ENCODE results near the gene TFDP1. TPM values are rescaled to one million over a fixed set of nuclear protein-coding genes. Genes with fewer than 3 reads are reported as not detected.
"Not testable (repeated sequence)": the region's sequence is repeated elsewhere in the genome, so short reads cannot be mapped to it uniquely, and the experiment has no call there.

Gene TFDP1
- total RNA-seq, 2 donors from 2014 or later, result 36.6 to 40.3 TPM

DNA sequence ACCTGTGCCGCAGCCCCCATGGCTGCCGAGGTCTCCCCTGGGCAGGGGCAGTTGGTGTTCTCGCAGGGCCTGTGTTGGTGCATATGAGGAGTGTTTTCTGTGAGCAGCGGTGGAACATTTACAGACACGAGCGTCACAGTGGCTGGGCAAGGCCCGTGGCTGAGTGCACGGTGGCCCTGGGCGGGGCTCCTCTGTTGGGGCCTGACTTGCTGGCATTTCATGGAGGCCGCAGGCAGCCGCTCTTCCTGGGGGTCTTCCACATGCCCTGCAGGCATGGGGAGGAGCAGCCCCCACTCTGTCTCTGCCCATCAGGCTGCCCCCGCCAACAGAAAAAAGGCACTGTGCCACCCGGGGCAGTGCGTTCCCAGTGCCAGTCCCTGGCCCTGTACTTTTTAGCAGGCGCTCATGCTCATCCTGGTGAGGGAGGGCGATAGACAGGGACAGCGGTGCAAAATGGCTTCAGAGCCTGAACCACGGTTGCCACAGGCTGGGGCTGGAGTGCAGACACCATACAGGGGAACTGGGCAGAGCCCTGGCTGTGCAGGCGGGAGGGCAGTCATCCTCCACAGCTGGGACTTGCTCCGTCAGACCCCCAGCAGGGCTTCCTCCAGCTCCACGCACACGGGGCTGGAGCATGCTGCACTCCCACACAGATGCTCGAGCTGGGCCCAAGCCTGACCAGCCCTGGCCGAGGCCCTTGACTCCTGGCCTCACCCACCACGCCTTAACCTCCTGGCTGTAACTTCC, 23.5 kb downstream of the TFDP1 start:
- no peak for DNase-seq (ENCODE audit: low spot score)
- intact Hi-C loops (cut with DNase I), result no loop called here

GRCh38 chr13:113608967-113609533, 24.5 kb downstream of the TFDP1 start:
- intact Hi-C loops (cut with DNase I), result no loop called here
- no peak for DNase-seq (ENCODE audit: low spot score)

DNA sequence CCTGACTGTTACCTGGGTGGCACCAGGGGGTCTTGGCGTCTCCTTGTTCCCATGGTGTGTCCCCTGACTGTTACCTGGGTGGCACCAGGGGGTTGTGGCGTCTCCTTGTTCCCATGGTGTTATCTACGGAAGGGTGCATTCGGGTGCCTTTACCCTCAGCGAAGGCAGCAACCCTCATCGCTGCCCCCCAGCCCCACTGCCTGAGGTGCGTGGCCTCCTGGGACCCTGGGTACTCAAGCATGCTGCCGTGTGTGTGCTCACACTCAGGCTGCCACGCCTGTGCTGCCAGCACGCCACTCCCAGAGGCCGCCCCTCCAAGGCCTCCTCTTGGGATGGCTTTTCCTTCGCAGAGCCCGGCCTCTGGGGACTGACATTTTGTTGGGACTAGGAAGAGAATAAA, 25.1 kb downstream of the TFDP1 start:
- no peak for DNase-seq (ENCODE audit: low spot score)
- intact Hi-C loops (cut with DNase I), result no loop called here

DNA sequence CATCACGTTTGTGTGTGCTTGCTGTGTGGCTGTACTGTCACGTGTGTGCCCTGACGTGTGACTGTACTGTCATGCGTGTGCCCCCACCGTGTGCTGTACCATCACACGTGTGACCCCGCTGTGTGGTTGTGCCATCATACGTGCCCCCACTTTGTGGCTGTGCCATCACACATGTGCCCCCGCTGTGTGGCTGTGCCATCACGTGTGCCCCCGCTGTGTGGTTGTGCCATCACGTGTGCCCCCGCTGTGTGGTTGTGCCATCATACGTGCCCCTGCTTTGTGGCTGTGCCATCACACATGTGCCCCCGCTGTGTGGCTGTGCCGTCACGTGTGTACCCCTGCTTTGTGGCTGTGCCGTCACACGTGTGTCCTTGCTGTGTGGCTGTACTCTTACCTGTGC, 25.7 kb downstream of the TFDP1 start:
- DNase-seq (ENCODE audit: low spot score), result no peak
- intact Hi-C loops (cut with DNase I), result no loop called here

DNA sequence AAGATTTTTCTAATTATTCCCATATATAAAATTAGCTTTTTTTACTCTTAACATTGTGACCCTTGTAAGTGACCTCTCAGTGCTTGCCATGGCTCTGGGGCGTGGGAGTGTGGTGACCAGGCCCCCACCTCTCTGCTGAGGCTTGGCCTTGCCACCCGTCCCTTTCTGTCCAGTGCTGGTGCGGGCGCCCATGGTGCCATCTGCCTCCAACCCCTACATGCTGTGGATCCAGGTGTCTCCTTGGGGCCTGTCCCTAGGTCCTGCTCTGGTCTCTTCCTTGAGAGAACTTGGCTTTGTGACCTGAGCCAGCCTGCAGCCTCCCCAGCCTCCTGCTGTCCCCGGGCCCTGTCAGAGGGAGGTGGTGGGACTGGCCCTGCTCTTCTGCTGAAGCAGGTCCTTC, 27.4 kb downstream of the TFDP1 start:
- no peak for DNase-seq (ENCODE audit: low spot score)
- intact Hi-C loops (cut with DNase I), result no loop called here

- DNase-seq (ENCODE audit: low spot score), result no peak
- intact Hi-C loops (cut with DNase I), result no loop called here
These were observed 28.1 kb downstream of the TFDP1 start for GRCh38 chr13:113612607-113613006.

- intact Hi-C loops (cut with DNase I), result no loop called here
- DNase-seq (ENCODE audit: low spot score), result no peak
These were observed 29.3 kb downstream of the TFDP1 start for GRCh38 chr13:113613789-113614379.

- no peak for DNase-seq (ENCODE audit: low spot score)
- intact Hi-C loops (cut with DNase I), result no loop called here
These were observed 31.8 kb downstream of the TFDP1 start for GRCh38 chr13:113616281-113616906.

- intact Hi-C loops (cut with DNase I), result no loop called here
- peak; percentile 57 for DNase-seq (ENCODE audit: low spot score)
These were observed 32.6 kb downstream of the TFDP1 start for GRCh38 chr13:113616991-113617749.

DNA sequence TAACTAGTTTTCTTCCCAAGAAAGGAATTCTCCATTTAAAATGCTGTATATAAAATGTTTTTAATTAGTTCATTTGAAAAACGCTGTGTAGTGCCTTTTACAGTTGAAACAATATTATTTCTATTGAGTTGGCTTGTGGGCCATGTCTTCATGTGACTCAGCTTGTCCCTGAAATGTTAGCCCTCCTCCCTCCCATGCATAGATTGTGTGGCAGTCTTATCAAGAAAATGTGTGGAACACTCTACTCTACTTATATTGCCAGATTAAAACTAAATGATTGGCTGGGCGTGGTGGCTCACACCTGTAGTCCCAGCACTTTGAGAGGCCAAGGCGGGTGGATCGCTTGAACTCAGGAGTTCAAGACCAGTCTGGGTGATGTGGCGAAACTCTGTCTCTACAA, 33.4 kb downstream of the TFDP1 start:
- peak; percentile 48 for DNase-seq (ENCODE audit: low spot score)
- intact Hi-C loops (cut with DNase I), result no loop called here

GRCh38 chr13:113618455-113618854, 33.9 kb downstream of the TFDP1 start:
- peak; percentile 47 for DNase-seq (ENCODE audit: low spot score)
- intact Hi-C loops (cut with DNase I), result no loop called here

GRCh38 chr13:113620036-113620796, 35.7 kb downstream of the TFDP1 start:
- peak; percentile 63 for DNase-seq (ENCODE audit: low spot score)
- intact Hi-C loops (cut with DNase I), result no loop called here

DNA sequence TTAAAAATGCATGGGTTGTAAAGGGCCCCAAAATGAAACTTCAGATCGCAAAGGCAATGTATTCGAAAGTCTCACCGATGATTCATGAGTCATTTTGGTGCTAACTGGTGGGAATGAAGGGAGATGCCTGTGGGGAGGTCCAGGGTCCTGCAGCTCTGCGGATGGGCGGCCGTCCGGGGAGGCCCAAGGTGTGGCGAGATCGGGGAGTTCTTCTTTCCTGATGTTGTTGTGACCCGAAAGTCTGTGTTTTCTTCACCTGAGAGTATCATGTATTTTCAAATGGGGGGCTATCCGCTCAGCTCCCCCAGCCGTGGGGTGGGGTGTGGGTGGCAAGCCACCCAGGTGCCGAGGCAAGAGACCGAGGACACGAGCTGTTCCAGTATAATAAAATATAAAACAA, 36.5 kb downstream of the TFDP1 start:
- peak; percentile 68 for DNase-seq (ENCODE audit: low spot score)
- intact Hi-C loops (cut with DNase I), result no loop called here

DNA sequence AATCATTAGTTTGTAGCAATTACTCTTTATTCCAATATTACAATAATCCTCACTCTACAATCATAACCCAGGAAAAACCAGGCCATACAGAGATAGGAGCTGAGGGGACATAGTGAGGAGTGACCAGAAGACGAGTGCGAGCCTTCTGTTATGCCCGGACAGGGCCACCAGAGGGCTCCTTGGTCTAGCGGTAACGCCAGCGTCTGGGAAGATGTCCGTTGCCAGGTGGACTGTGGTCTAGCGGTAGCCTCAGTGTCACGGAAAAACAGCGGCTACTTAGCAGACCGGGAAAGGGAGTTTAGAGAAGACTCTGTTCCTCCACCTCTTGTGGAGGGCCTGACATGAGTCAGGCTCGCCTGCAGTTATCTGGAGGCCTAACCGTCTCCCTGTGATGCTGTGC, 36.9 kb downstream of the TFDP1 start:
- peak; percentile 67 for DNase-seq (ENCODE audit: low spot score)
- intact Hi-C loops (cut with DNase I), result not testable (repeated sequence)

DNA sequence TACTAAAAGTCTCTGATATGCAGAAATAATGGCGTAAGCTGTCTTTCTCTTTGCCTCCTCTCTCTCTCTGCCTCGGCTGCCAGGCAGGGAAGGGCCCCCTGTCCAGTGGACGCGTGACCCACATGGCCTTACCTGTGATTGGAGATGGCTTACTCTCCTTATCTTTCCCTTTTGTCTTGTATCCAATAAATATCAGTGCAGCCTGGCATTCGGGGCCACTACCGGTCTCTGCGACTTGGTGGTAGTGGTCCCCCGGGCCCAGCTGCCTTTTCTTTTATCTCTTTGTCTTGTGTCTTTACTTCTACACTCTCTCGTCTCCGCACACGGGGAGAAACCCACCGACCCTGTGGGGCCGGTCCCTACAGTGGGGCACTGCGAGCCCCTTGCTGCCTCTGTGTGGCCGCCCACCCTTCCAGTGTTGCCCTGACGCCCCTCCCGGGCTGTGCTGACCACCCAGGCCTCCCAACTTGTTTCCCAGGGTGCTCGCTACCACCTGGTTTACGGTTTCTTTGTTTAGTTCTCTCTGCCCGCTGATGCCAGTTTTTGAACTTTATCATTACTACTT, 37.5 kb downstream of the TFDP1 start:
- intact Hi-C loops (cut with DNase I), result not testable (repeated sequence)
- peak; percentile 66 for DNase-seq (ENCODE audit: low spot score)

DNA sequence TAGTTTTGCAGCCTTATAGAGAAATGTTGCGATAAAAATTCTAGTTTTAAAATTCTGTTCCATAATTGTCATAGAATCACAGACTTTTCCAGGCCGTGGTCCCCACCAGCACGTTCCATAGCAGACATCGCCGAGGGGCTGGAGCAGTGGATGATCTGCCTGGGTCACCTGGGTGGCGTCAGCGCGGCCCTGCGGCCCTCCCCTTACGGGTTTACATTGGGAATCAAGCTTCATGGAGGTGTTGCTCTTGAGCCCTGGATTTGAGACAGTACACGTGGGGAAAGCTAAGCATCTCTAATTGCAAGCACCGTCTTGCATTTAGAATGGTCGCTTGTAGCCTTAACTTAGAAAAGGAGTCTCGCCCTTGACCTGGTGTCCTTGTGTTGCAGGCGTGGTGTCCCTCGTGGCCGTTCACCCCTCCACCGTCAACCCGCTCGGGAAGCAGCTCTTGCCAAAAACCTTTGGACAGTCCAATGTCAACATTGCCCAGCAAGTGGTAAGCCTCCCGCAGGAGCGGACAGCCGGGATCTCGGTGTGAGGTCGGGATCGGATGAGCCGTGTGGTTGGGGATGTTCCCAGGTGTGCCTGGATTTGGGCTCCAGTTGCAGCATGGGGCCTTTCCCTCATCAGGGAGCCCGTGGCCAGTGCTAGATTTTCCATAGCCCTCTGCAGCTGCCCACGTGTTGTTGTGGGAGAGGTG, 38.4 kb downstream of the TFDP1 start:
- DNase-seq (ENCODE audit: low spot score), result peak; percentile 75
- intact Hi-C loops (cut with DNase I), result no loop called here

DNA sequence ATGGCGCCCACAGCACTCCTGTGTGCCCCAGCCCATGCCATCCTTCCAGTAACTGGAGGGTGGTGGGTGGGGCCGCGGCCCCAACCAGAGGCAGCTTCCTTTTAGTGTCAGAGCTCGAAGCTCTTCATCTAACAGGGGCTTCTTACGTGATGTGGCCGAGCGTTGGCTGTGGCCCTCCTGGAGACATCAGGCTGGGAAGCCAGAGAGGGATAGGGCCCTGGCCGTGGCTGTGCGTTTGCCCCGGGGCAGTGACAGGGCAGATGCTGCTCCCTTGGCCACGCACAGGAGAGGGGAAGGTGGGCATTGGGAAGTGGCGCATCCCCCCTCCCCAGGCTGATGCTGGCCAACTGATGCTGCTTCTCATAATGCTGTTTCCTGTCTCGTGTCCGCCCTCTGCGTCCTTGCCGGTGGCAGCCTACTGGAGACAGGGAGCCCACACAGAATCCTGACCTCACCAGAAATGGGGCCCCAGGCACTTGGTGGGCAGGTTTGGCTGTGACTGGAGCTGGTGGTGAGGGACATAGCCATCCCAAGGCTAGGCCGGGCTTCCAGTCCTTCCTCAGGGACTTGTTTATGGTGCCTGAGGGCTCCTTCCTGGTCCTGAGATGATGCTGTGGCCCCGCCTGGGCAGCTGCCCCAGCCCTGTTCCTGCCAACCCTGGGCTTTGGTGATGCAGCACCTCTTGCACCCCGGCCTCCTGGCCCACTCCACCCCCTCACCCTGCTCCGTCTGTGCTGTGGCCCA, 39.1 kb downstream of the TFDP1 start:
- peak; percentile 77 for DNase-seq (ENCODE audit: low spot score)
- intact Hi-C loops (cut with DNase I), result no loop called here

GRCh38 chr13:113624235-113624587, 39.7 kb downstream of the TFDP1 start:
- no peak for DNase-seq (ENCODE audit: low spot score)

More at GRCh38 chr13:113624235-113624587, 39.7 kb downstream of the TFDP1 start:
- intact Hi-C loops (cut with DNase I), result no loop called here

All from posterior vena cava (tissue), 2 donors.